HAP-1 (cell line): ENCODE results near the gene MANBA.

ENCODE experiments used
- DNase-seq, 2 experiments: peaks; one replicate each; pipeline ENCODE4 v3.0.0-alpha.2; 2016 to 2020; ENCODE audit warnings: low spot score in 2 of 2
- H3K27me3 ChIP-seq: fragments of 250-450 bp; sonication (Bioruptor Pico); 2 replicates; pipeline ENCODE4 v1.5.1; 2020; ENCODE audit warnings: low read depth, mild to moderate bottlenecking, moderate library complexity
- H3K36me3 ChIP-seq: fragments of 250-450 bp; sonication (Bioruptor Pico); replicated peaks from 2 replicates; pipeline ENCODE4 v1.5.1; 2020; ENCODE audit warnings: mild to moderate bottlenecking
- H3K4me1 ChIP-seq: fragments of 250-450 bp; sonication (Bioruptor Pico); 2 replicates; pipeline ENCODE4 v1.5.1; 2020; ENCODE audit warnings: mild to moderate bottlenecking
- H3K4me3 ChIP-seq: fragments of 250-450 bp; sonication (Bioruptor Pico); 2 replicates; pipeline ENCODE4 v1.5.1; 2020; ENCODE audit warnings: mild to moderate bottlenecking, moderate library complexity
- H3K9me3 ChIP-seq: fragments of 250-450 bp; sonication (Bioruptor Pico); 2 replicates; pipeline ENCODE4 v1.5.1; 2020; ENCODE audit warnings: mild to moderate bottlenecking, moderate library complexity
- in situ Hi-C: fragments of 300-500 bp; cut with MboI; formaldehyde crosslinking; loops from 3 replicates; pipeline ENCODE4 v1.14.3; 2020; ENCODE audit warnings: low sequenced_read_pairs, inconsistent platforms, mixed read lengths

The MANBA gene

GRCh38 chr4:102781570-102781969, 20.8 kb upstream of the MANBA start:
- no peak for DNase-seq
- Histone ChIP-seq H3K9me3 (no peaks in the 10 kb centered on the region), H3K27me3 (peaks cover 6% of the 10 kb centered on the region), H3K4me1 (no peaks in the 10 kb centered on the region), H3K36me3 (no peaks in the 10 kb centered on the region), H3K4me3 (no peak overlapping the region)
- in situ Hi-C loops = no loop called here

GRCh38 chr4:102780476-102781144, 19.8 kb upstream of the MANBA start:
- peaks cover 6% of the 10 kb centered on the region for H3K27me3 ChIP-seq
- no peaks in the 10 kb centered on the region for H3K36me3 ChIP-seq
- no peaks in the 10 kb centered on the region for H3K4me1 ChIP-seq
- no peak overlapping the region for H3K4me3 ChIP-seq
- DNase-seq = no peak
- H3K9me3 ChIP-seq = no peaks in the 10 kb centered on the region
- in situ Hi-C loops = no loop called here

DNA sequence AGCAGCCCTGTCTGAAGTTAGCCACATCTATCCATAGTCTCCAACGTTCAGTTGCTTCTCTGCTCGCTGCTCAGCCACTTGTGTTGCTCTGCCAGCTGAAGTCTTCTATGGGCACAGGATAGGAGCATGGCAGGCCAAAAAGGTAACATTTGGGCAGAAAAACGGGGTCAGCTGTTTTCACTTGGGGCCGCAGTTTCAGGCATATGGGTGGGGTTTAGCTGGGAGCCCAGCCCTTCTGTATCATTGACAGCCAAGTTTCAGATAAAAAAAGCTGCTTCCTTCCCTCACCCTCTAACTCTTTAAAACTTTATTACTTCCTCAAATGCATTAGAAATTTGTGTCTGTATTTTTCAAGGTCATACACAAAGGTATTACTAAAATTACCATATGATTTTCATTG, 18.4 kb upstream of the MANBA start:
- Histone ChIP-seq H3K9me3 (no peaks in the 10 kb centered on the region), H3K4me3 (no peak overlapping the region), H3K27me3 (peaks cover 6% of the 10 kb centered on the region), H3K4me1 (no peaks in the 10 kb centered on the region), H3K36me3 (no peaks in the 10 kb centered on the region)
- no peak for DNase-seq
- in situ Hi-C loops = no loop called here

DNA sequence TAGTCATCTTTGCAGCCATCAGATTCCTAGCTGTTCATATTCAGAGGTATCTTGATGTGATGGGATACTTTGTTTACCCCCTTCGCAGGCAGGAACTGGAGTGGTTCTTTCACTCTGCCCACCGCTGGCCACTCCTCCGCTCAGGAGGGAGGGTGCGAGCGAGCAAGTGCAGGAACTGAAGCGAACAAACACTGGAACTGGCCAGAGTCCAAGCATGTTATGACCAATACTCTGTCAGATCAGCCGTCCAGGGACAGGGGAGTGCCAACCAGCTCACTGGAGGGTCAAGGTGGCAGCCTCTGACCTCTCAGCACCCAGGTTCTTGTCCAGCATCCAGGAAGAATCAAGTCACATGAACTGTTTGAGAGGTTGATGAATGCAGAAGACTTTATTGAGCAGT, 18.0 kb upstream of the MANBA start:
- H3K36me3 ChIP-seq = no peaks in the 10 kb centered on the region
- H3K4me3 ChIP-seq = no peak overlapping the region
- in situ Hi-C loops = no loop called here
- H3K9me3 ChIP-seq = no peaks in the 10 kb centered on the region
- DNase-seq = no peak
- H3K4me1 ChIP-seq = no peaks in the 10 kb centered on the region
- H3K27me3 ChIP-seq = peaks cover 6% of the 10 kb centered on the region

DNA sequence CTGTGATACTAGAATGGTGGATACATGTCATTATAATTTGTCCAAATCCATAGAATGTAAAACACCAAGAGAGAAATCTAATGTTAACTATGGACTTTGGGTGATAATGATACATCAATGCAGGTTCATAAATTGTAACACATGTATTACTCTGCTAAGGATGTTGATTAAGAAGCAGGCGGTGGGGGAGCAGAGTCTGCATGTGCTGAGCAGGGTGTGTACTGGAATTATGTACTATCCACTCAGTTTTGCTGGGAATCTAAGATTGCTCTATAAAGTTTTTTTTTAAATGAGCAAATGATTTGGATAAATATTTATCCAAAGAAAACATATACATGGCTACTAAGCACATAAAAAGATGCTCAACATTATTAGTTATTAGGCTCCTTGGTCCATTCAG, 15.0 kb upstream of the MANBA start:
- H3K4me1 ChIP-seq = no peaks in the 10 kb centered on the region
- H3K27me3 ChIP-seq = peaks cover 6% of the 10 kb centered on the region
- H3K4me3 ChIP-seq = no peak overlapping the region
- in situ Hi-C loops = no loop called here
- DNase-seq = no peak
- H3K36me3 ChIP-seq = no peaks in the 10 kb centered on the region
- H3K9me3 ChIP-seq = no peaks in the 10 kb centered on the region

GRCh38 chr4:102774254-102774653, 13.5 kb upstream of the MANBA start:
- in situ Hi-C loops = no loop called here
- Histone ChIP-seq H3K27me3 (peaks cover 6% of the 10 kb centered on the region), H3K4me3 (no peak overlapping the region), H3K36me3 (no peaks in the 10 kb centered on the region), H3K4me1 (no peaks in the 10 kb centered on the region), H3K9me3 (no peaks in the 10 kb centered on the region)
- no peak for DNase-seq

GRCh38 chr4:102772738-102773340, 12.1 kb upstream of the MANBA start:
- DNase-seq = no peak
- no peak overlapping the region for H3K4me3 ChIP-seq
- H3K4me1 ChIP-seq = no peaks in the 10 kb centered on the region
- H3K27me3 ChIP-seq = peaks cover 3% of the 10 kb centered on the region
- no peaks in the 10 kb centered on the region for H3K36me3 ChIP-seq
- in situ Hi-C loops = no loop called here
- no peaks in the 10 kb centered on the region for H3K9me3 ChIP-seq

DNA sequence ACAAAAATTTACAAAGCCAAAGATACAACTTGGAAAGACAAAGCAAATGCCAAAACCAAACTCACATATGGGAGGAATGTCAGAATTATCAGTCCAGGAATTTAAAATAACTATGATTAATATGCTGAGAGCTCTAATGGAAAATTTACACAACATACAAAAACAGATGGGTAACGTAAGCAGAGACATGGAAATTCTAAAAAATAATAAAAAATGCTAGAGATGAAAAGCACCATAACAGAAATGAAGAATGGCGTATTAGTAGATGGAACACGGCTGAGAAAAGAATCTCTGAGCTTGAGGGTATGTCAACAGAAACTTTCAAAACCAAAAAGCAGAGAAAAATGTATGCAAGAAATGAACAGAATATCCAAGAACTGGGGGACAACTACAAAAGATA, 4.1 kb upstream of the MANBA start:
- in situ Hi-C loops = no loop called here
- H3K36me3 ChIP-seq = no peaks in the 10 kb centered on the region
- no peaks in the 10 kb centered on the region; the same call in 1 of the 2 replicates for H3K4me1 ChIP-seq
- H3K4me3 ChIP-seq = no peak overlapping the region
- DNase-seq = no peak
- no peaks in the 10 kb centered on the region for H3K27me3 ChIP-seq
- no peaks in the 10 kb centered on the region for H3K9me3 ChIP-seq

- in situ Hi-C loops = no loop called here
- Histone ChIP-seq H3K4me1 (no peaks in the 10 kb centered on the region; the same call in none of the 2 replicates), H3K4me3 (no peak overlapping the region), H3K27me3 (no peaks in the 10 kb centered on the region), H3K36me3 (no peaks in the 10 kb centered on the region), H3K9me3 (no peaks in the 10 kb centered on the region)
- no peak for DNase-seq
These were observed 1.1 kb upstream of the MANBA start for GRCh38 chr4:102761906-102762305.

DNA sequence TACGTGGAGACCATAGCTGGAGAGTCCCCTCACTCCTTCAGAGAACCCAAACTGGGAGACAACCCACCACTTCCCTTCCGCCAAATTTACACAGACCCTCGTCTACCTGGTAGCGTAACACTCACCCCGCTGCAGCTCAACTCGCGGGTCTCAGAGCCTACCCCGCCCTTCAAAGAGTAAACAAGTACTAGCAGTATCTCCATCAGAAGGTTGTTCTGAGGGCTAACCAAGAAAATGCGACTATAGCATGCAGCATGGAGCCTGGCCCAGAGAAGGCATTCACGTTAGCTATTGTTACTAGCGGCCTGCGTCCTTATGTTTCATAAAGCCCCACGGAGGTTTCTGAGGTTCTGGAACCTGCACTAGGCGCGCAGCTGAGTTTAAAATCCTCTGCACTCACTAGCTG, 531 bp upstream of the MANBA start:
- H3K4me1 ChIP-seq = no peaks in the 10 kb centered on the region; the same call in none of the 2 replicates
- peak in 1 of 2 experiments; percentile 6 for DNase-seq
- H3K36me3 ChIP-seq = no peaks in the 10 kb centered on the region
- in situ Hi-C loops = no loop called here
- H3K4me3 ChIP-seq = peak overlapping the region; percentile 80
- no peaks in the 10 kb centered on the region for H3K27me3 ChIP-seq
- no peaks in the 10 kb centered on the region for H3K9me3 ChIP-seq

DNA sequence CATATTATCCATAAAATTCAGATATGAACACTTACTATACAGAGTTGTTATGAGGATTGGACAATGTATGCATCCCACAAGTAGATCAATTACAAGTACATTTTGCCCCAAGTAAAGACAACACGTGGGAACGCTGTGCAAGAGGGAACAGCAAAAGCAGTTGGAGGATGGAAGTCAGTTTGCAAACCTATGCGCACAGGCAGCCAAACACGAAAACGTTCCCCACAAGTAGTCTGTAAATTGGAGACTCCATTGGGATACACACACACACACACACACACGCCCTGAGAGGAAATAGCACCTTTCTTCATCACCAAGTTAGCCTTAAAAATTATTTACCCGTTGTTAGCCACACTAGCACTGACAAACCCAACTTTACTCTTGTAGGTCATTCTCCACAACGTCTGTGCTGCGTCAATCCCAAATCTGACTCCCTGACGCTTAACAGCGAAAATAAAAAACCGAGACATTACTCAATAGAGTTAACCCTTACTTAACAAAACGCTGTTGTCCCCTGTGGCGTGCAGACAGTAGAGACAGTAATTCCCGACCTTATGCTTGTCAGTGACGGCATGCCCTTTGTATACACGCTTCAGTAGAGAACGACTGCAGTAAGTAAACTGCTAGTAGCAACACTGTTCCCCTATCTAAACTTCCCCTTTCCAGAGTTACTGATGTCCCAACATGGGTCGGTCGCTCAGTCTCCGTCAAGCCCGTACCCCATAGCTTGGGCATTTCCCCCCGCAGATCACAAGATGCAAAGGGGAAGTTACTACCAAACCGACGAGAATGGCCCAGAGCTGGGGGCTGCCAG, 730 bp downstream of the MANBA start:
- peak; percentile 26 to 35 for DNase-seq
- in situ Hi-C loops = no loop called here

DNA sequence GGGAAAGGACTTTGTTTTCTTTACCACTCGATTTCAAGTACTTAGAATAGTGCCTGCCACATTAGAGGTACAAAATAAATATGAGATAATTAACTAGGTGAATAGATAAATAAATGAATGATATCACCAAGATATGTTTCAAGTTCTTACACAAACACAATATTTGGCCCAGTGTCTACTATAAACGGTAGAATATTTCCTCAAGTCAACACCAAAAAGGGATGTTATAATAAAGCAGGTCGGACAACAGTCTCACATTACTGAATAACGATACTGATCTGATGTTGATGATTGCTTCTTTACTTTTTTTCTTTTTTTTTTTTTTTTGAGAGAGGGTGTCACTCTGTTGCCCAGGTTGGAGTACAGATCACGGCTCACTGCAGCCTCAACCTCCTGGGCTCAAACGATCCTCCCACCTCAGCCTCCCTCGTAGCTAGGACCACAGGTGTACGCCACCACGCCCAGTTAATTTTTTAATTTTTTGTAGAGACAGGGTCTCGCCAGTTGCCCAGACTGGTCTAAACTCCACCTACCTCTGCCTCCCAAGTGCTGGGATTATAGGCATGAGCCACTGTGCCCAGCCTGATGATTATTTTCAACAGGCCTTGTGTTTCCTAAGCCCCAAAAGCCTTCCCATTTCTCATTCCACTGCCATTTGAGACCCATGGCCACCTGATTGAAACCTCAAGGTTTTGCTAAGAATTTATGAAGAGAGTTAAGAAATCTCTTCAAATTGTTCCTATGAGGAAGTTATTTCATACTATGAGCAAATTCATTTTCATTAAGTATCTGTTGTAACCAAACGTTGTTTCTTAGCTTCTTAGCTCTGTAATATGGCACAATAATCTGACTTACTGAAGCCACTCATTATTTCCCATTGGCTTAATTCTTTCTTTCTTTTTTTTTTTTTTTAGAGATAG, 2.3 kb downstream of the MANBA start:
- no peak for DNase-seq
- Histone ChIP-seq H3K27me3 (no peaks in the 10 kb centered on the region), H3K4me1 (no peaks in the 10 kb centered on the region; the same call in none of the 2 replicates), H3K9me3 (no peaks in the 10 kb centered on the region), H3K4me3 (no peak overlapping the region), H3K36me3 (no peaks in the 10 kb centered on the region)
- in situ Hi-C loops = no loop called here

More for the DNA sequence above, 730 bp downstream of the MANBA start:
- no peaks in the 10 kb centered on the region for H3K9me3 ChIP-seq
- H3K4me3 ChIP-seq = peak overlapping the region; percentile 80
- no peaks in the 10 kb centered on the region; the same call in none of the 2 replicates for H3K4me1 ChIP-seq
- no peaks in the 10 kb centered on the region for H3K27me3 ChIP-seq
- no peaks in the 10 kb centered on the region for H3K36me3 ChIP-seq

DNA sequence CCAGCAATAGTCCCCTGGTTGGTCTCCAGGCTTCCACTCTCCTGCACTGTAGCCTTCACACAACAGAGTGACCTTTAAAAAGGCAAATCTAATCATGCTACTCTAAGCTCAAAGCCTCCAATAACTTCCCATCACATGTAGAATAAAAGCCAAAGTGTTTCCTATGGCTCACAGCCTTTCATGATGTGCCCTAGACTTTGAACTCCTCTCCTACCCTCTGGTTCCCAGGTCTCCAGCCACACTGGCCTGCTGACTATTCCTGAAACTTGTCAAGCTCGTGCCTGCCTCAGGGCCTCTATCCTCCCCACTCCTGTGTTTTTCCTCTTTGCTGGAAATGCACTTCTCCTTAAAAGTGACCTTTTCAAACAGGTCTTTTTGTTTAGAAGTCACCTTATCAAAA, 3.1 kb downstream of the MANBA start:
- in situ Hi-C loops = no loop called here
- Histone ChIP-seq H3K4me1 (no peaks in the 10 kb centered on the region; the same call in none of the 2 replicates), H3K27me3 (no peaks in the 10 kb centered on the region), H3K9me3 (no peaks in the 10 kb centered on the region), H3K4me3 (no peak overlapping the region), H3K36me3 (no peaks in the 10 kb centered on the region)
- no peak for DNase-seq
